Right lobe of liver (tissue), 6 donors: ENCODE measurements around the gene N4BP2L2. TPM values are rescaled to one million over a fixed set of nuclear protein-coding genes. Genes with fewer than 3 reads are reported as not detected.

ENCODE experiments used
- ATAC-seq, 4 donors: fragments of 200-7000 bp; cut with Tn5 transposase; one replicate each; pipeline ENCODE4 v1.9.1; 2020; ENCODE audit warnings: mild to moderate bottlenecking in 4 of 4, moderate library complexity in 4 of 4
- DNase-seq, 3 donors: peaks; one replicate each; pipeline ENCODE4 v3.0.0-alpha.2; 2020
- H3K27ac ChIP-seq, 3 donors: fragments of 200-600 bp; one replicate each; pipeline ENCODE4 v1.8.0; 2022
- H3K27me3 ChIP-seq, 2 donors: fragments of 200-600 bp; one replicate each; pipeline ENCODE4 v1.8.0; 2022
- H3K36me3 ChIP-seq, 4 donors: fragments of 200-600 bp; sonication (generic) in 1 of 4; one replicate each; pipeline versions ENCODE4 v1.5.1 to v1.8.0; 2017 to 2022; ENCODE audit warnings: control low read depth in 1 of 4
- H3K4me1 ChIP-seq, 4 donors: fragments of 200-600 bp; sonication (generic) in 1 of 4; one replicate each; pipeline versions ENCODE4 v1.5.1 to v1.8.0; 2017 to 2022; ENCODE audit warnings: control low read depth in 1 of 4
- H3K4me3 ChIP-seq, 3 donors: fragments of 200-600 bp; one replicate each; pipeline ENCODE4 v1.8.0; 2022
- H3K9me3 ChIP-seq, 4 donors: fragments of 200-600 bp; sonication (generic) in 1 of 4; one replicate each; pipeline versions ENCODE4 v1.5.1 to v1.8.0; 2017 to 2022; ENCODE audit warnings: control low read depth in 1 of 4
- CTCF ChIP-seq, 4 donors: fragments of 200-600 bp in 3 of 4; fragments of 450-650 bp in 1 of 4; IDR thresholded peaks; one replicate each; pipeline versions ENCODE4 v1.5.1 to v1.8.0; 2016 to 2022; ENCODE audit warnings: antibody characterized with exemption in 4 of 4, mild to moderate bottlenecking in 2 of 4
- POLR2A ChIP-seq: fragments of 450-650 bp; IDR thresholded peaks from one replicate; pipeline ENCODE4 v1.6.1; 2017; ENCODE audit warnings: antibody characterized with exemption, mild to moderate bottlenecking
- WGBS: methylation state at CpG from one replicate; pipeline ENCODE4 v1.1.6; 2018; ENCODE audit warnings: low coverage, low lambda C conversion rate; ENCODE audit not compliant: insufficient coverage; ENCODE audit errors: missing lambda C conversion rate; 5-methylcytosine and 5-hydroxymethylcytosine counted together
- intact Hi-C, 2 donors: fragments of 100-400 bp; cut with DNase I; formaldehyde crosslinking; loops; one replicate each; pipeline versions ENCODE4 v1.11.2 to v1.14.1; 2022
- total RNA-seq, 6 experiments: library from RNA; depleted of rRNA in 2 of 6; stranded (reverse); fragments of >200 nt in 2 of 6; fragmentation: NEBNext Ultra II Directional in 3 of 6; extraction: Animal tissue kit (Norgen Biotek cat#: 25700) in 3 of 6; gene quantifications; one replicate each; pipeline versions ENCODE4 v1.1.0 to v1.2.4, GENCODE V29; 2016 to 2023
- donor health status: DM: no; HTN: yes; CAD: no.
- donor health status: DM: no; HTN: no; CAD: no.
- donor health status: DM: no; HTN: no; CAD: no.
- donor health status: DM: no; HTN: yes; CAD: no.
- donor health status: DM: no; HTN: yes; CAD: no.

The N4BP2L2 gene
- total RNA-seq, 6 experiments from 2014 or later = 48.8 to 99.7 (median 61.1) TPM

GRCh38 chr13:32413284-32413683, 125.3 kb downstream of the N4BP2L2 start:
- WGBS = 30% methylated on average over 3 of the region's 3 CpGs
- ATAC-seq (peak; percentile 39 to 69 (median 53)), DNase-seq (no peak)
- no peak for TF ChIP-seq CTCF (IDR thresholded peaks at IDR 0.05)
- no peak for TF ChIP-seq POLR2A
- Histone ChIP-seq H3K4me1 (peaks cover 0 to 57% (median 25%) of the 10 kb centered on the region in 4 donors), H3K4me3 (no peak overlapping the region), H3K36me3 (peaks cover 0 to 2% (median 0%) of the 10 kb centered on the region in 4 donors), H3K9me3 (no peaks in the 10 kb centered on the region), H3K27me3 (no peaks in the 10 kb centered on the region), H3K27ac (peak overlapping the region; percentile 22 to 85 (median 85))
- intact Hi-C loops = no loop called here

GRCh38 chr13:32409561-32410421, 128.8 kb downstream of the N4BP2L2 start:
- 20% methylated on average over 18 of the region's 27 CpGs for WGBS
- H3K27ac ChIP-seq = peak overlapping the region; percentile 44 to 91 (median 82)
- H3K4me3 ChIP-seq = peak overlapping the region in 1 of 3 donors; percentile 17
- H3K27me3 ChIP-seq = no peaks in the 10 kb centered on the region
- ATAC-seq = peak; percentile 80 to 85 (median 84)
- DNase-seq = peak; percentile 55 to 86 (median 85)
- TF ChIP-seq CTCF (IDR thresholded peaks at IDR 0.05) (no peak), POLR2A (no peak)
- H3K4me1 ChIP-seq = peaks cover 0 to 36% (median 16%) of the 10 kb centered on the region in 4 donors
- peaks cover 0 to 17% (median 4%) of the 10 kb centered on the region in 4 donors for H3K36me3 ChIP-seq
- no peaks in the 10 kb centered on the region for H3K9me3 ChIP-seq
- intact Hi-C loops = no loop called here

GRCh38 chr13:32409001-32409313, 129.6 kb downstream of the N4BP2L2 start:
- peaks cover 0 to 24% (median 4%) of the 10 kb centered on the region in 4 donors for H3K36me3 ChIP-seq
- intact Hi-C loops = no loop called here
- H3K27ac ChIP-seq = peak overlapping the region in 2 of 3 donors; percentile 82 to 91
- H3K4me3 ChIP-seq = no peak overlapping the region
- no peaks in the 10 kb centered on the region for H3K27me3 ChIP-seq
- H3K9me3 ChIP-seq = no peaks in the 10 kb centered on the region
- no peak for TF ChIP-seq POLR2A
- TF ChIP-seq CTCF (IDR thresholded peaks at IDR 0.05) = no peak
- WGBS = 88% methylated on average over 6 of the region's 6 CpGs
- DNase-seq = no peak
- no peak for ATAC-seq
- peaks cover 0 to 29% (median 14%) of the 10 kb centered on the region in 4 donors for H3K4me1 ChIP-seq

- peaks cover 0 to 29% (median 6%) of the 10 kb centered on the region in 4 donors for H3K36me3 ChIP-seq
- no peaks in the 10 kb centered on the region for H3K27me3 ChIP-seq
- no peak overlapping the region for H3K27ac ChIP-seq
- H3K4me1 ChIP-seq = peaks cover 0 to 26% (median 12%) of the 10 kb centered on the region in 4 donors
- H3K4me3 ChIP-seq = no peak overlapping the region
- TF ChIP-seq CTCF (IDR thresholded peaks at IDR 0.05) = no peak
- TF ChIP-seq POLR2A = no peak
- WGBS = 79% methylated on average over 9 of the region's 9 CpGs
- intact Hi-C loops = no loop called here
- DNase-seq (no peak), ATAC-seq (no peak)
- no peaks in the 10 kb centered on the region for H3K9me3 ChIP-seq
Measured at GRCh38 chr13:32408296-32409000, 130.1 kb downstream of the N4BP2L2 start.
